ENCODE data around the gene RPE.

GRCh38 chr2:210000464-210001324 lies 1.7 kb upstream of the RPE start:
- no peak for TF ChIP-seq POLR2AphosphoS5 (IDR thresholded peaks at IDR 0.05; ENCODE audit: borderline replicate concordance, low read depth, low read length)
- TF ChIP-seq EZH2 (IDR thresholded peaks at IDR 0.05) = no peak
